Prostate gland (tissue), 2 donors: ENCODE results near the gene LSG1.

Experiments
- CTCF ChIP-seq, 4 experiments: fragments of 200-600 bp in 2 of 4; fragments of 450-650 bp in 2 of 4; sonication (generic) in 2 of 4; IDR thresholded peaks; 1 replicate in 3 of 4; 2 replicates in 1 of 4; pipeline ENCODE4 v1.5.1; 2016 to 2019; ENCODE audit warnings: antibody characterized with exemption in 4 of 4, mild to moderate bottlenecking in 2 of 4, moderate library complexity in 2 of 4
- POLR2A ChIP-seq: fragments of 450-650 bp; IDR thresholded peaks from one replicate; pipeline ENCODE4 v1.6.1; 2016; ENCODE audit warnings: antibody characterized with exemption, mild to moderate bottlenecking

GRCh38 chr3:194661946-194662345, 10.0 kb downstream of the LSG1 start:
- TF ChIP-seq CTCF (IDR thresholded peaks at IDR 0.05) (no peak), POLR2A (no peak)
